BLaER1 treated with 17β-estradiol and CSF1 and Interleukin-3, amounts not matched to agents 10 nM and 100 nM (cell line): ENCODE data around the gene LIPJ.
A peak's percentile ranks its signal among the peaks of the same experiment; 100 is the strongest.

Experiments
- H3K27ac ChIP-seq, 11 experiments: shearing (Covaris generic); formaldehyde crosslinking; 2 replicates each; pipeline ENCODE4 v1.8.1; 2022
- H3K27me3 ChIP-seq, 11 experiments: shearing (Covaris generic); formaldehyde crosslinking; 2 replicates each; pipeline ENCODE4 v1.8.1; 2022
- H3K36me3 ChIP-seq, 11 experiments: shearing (Covaris generic); formaldehyde crosslinking; 2 replicates each; pipeline ENCODE4 v1.8.1; 2022
- H3K4me1 ChIP-seq, 10 experiments: shearing (Covaris generic); formaldehyde crosslinking; 2 replicates each; pipeline ENCODE4 v1.8.1; 2022
- H3K4me2 ChIP-seq, 11 experiments: shearing (Covaris generic); formaldehyde crosslinking; 2 replicates each; pipeline ENCODE4 v1.8.1; 2022
- H3K4me3 ChIP-seq, 10 experiments: shearing (Covaris generic); formaldehyde crosslinking; 2 replicates each; pipeline ENCODE4 v1.8.1; 2022
- H3K9ac ChIP-seq, 11 experiments: shearing (Covaris generic); formaldehyde crosslinking; 2 replicates each; pipeline ENCODE4 v1.8.1; 2022
- H3K9me3 ChIP-seq, 11 experiments: shearing (Covaris generic); formaldehyde crosslinking; replicated peaks in 1 of 11; 2 replicates each; pipeline ENCODE4 v1.8.1; 2022
- H4K20me1 ChIP-seq, 11 experiments: shearing (Covaris generic); formaldehyde crosslinking; 2 replicates each; pipeline ENCODE4 v1.8.1; 2022
- Cebpa-rat ChIP-seq, 11 experiments: shearing (Covaris generic); IDR thresholded peaks; 2 replicates each; pipeline ENCODE4 v1.8.1; 2022

Gene LIPJ

DNA sequence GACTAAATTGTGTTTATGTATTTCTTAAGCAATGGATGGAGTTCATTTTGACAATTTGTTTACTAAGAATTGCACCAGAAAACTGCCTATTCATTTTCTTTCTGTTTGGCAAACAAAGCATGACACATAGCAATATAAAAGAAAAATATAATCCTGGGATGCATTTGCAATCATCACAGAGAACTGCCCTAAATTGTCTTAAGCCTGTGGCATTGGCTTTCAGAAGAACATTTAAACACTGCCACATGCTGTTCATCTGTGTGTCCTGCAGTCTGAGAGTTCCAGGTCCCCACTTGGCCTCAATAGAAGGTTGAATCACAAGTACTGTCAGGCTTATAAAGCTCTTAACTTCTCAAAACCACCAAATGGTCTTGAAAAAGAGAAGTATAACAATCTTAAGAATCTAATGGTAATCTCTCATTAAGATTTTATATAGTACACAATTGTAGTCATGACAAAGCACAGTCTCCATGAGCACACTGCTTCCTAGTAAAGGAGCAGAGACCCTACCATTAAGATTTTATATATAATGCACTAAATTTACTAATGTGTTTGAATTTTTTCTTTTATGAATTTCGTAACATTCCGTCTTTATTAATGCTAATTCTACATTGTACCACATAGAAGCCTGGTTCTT lies 33.3 kb upstream of the LIPJ start:
- no peak for TF ChIP-seq Cebpa-rat (IDR thresholded peaks at IDR 0.05)
- Histone ChIP-seq H3K4me3 (no peak overlapping the region), H3K4me1 (peaks cover 0 to 21% (median 0%) of the 10 kb centered on the region in 10 experiments; a peak in 8 of 20 replicates), H4K20me1 (no peaks in the 10 kb centered on the region), H3K9ac (no peak overlapping the region), H3K27ac (no peak overlapping the region), H3K36me3 (no peaks in the 10 kb centered on the region), H3K27me3 (no peaks in the 10 kb centered on the region), H3K9me3 (peaks cover 0 to 8% (median 0%) of the 10 kb centered on the region in 11 experiments; a peak in 8 of 22 replicates), H3K4me2 (no peak overlapping the region; a peak in 1 of 22 replicates)

DNA sequence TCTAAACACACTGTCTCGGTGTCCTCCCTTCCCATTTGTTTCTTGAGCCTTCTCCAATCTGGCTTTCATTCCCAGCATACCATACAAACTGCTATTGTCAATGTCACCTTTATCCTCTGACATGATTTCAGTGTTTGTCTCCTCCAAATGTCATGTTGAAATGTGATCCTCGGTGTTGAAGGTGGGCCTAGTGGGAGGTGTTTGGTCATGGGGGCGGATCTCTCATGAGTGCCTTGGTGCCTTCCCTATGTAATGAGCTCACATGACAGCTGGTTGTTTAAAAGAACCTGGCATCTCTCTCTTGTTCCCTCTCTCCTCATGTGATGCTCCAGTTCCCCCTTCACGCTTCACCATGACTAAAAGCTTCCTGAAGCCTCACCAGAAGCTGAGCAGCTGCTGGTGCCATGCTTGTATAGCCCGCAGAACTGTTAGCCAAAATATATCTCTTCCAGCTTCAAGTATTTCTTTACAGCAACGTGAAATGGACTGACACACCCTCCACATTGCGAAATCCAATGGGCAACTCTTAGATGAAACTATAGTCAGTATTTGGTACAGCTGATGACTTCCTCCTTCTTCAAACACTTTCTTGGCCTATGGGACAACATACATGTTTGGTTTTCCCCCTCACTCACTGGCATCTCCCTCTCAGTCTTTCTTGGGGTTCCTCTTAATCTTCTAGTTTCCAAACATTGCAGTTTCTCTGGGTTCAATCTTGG lies 31.2 kb upstream of the LIPJ start:
- Histone ChIP-seq H3K4me3 (no peak overlapping the region), H3K4me2 (peak overlapping the region in 5 of 11 experiments; percentile 1 to 28 (median 11); a peak in 1 of 22 replicates), H3K4me1 (peaks cover 0 to 21% (median 0%) of the 10 kb centered on the region in 10 experiments; a peak in 8 of 20 replicates), H3K9me3 (peaks cover 0 to 8% (median 0%) of the 10 kb centered on the region in 11 experiments; a peak in 8 of 22 replicates), H4K20me1 (no peaks in the 10 kb centered on the region), H3K9ac (no peak overlapping the region), H3K27ac (no peak overlapping the region), H3K36me3 (no peaks in the 10 kb centered on the region), H3K27me3 (no peaks in the 10 kb centered on the region)
- peak in 10 of 11 experiments; percentile 16 to 82 (median 62); a peak in 12 of 22 replicates for TF ChIP-seq Cebpa-rat (IDR thresholded peaks at IDR 0.05)

DNA sequence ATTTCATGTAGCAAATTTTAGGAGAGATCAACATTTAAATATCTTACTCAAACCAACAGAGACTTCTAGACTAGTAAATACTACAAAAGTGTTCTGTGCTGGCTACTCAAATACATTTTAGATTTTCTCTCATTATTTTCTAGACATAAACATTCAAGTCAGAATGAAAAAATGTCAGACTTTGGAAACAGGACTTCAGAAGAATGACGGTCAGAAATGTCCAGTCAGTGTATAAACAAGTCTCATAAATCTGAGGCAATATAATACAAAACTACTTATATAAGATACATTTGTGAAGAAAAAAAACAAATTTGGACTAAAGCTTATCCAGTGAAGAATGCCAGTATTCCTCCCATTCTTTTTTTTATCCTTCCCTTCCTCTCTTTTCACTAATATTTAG lies 29.3 kb upstream of the LIPJ start:
- Histone ChIP-seq H3K27ac (no peak overlapping the region), H3K4me1 (peaks cover 0 to 16% (median 0%) of the 10 kb centered on the region in 10 experiments; a peak in 7 of 20 replicates), H4K20me1 (no peaks in the 10 kb centered on the region), H3K27me3 (no peaks in the 10 kb centered on the region), H3K9me3 (peaks cover 0 to 8% (median 0%) of the 10 kb centered on the region in 11 experiments; a peak in 8 of 22 replicates), H3K4me3 (no peak overlapping the region), H3K4me2 (no peak overlapping the region), H3K36me3 (no peaks in the 10 kb centered on the region), H3K9ac (no peak overlapping the region)
- TF ChIP-seq Cebpa-rat (IDR thresholded peaks at IDR 0.05) = no peak

DNA sequence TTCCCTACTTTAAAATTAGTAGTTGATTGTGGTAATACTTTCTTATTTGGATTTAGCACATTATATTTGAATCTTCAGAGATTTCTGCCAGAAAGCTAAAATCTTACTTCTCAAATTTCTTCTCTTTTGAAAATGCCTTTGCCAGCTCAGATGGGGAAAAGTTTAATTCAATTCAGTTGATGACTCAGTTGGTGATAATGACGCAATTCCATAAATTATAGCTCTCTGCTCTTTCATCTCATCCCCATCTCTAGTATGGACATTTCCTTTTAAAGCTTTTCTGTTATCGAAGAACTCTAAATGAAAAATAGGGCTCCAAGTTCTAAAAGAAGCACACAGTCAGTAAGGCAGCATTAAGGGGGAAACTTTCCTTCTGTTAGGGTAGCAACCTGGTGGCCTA lies 28.9 kb upstream of the LIPJ start:
- Histone ChIP-seq H3K9ac (no peak overlapping the region), H4K20me1 (no peaks in the 10 kb centered on the region), H3K27me3 (no peaks in the 10 kb centered on the region), H3K36me3 (no peaks in the 10 kb centered on the region), H3K27ac (no peak overlapping the region), H3K4me1 (peaks cover 0 to 16% (median 0%) of the 10 kb centered on the region in 10 experiments; a peak in 7 of 20 replicates), H3K4me2 (no peak overlapping the region), H3K4me3 (no peak overlapping the region), H3K9me3 (peaks cover 0 to 8% (median 0%) of the 10 kb centered on the region in 11 experiments; a peak in 8 of 22 replicates)
- TF ChIP-seq Cebpa-rat (IDR thresholded peaks at IDR 0.05) = no peak

DNA sequence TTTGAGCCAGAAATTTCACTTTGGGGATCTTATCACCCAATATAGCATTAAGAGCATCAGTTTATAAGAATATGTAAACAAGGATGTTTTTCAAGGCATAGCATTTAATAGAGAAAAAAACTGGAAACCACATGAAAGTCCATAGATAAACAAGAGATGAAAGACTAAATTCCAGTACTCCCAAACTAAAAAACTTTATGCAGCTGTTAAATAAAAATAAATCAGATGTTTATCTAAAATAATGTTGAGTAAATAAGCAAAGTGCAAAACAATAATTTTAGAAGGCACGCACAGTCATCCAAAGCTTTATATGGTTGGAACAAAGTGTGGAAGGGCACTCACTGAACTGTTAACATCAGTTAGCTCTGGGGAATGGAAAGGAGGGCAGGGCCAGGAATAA lies 24.4 kb upstream of the LIPJ start:
- Histone ChIP-seq H3K4me2 (no peak overlapping the region), H4K20me1 (no peaks in the 10 kb centered on the region), H3K36me3 (no peaks in the 10 kb centered on the region), H3K9me3 (0 out of 22 replicates have a peak, but pooled peaks cover 0 to 3% (median 0%) of the 10 kb centered on the region in 11 experiments), H3K4me3 (no peak overlapping the region), H3K4me1 (peaks cover 0 to 5% (median 0%) of the 10 kb centered on the region in 10 experiments; a peak in 2 of 20 replicates), H3K9ac (no peak overlapping the region), H3K27ac (no peak overlapping the region), H3K27me3 (no peaks in the 10 kb centered on the region)
- no peak for TF ChIP-seq Cebpa-rat (IDR thresholded peaks at IDR 0.05)

DNA sequence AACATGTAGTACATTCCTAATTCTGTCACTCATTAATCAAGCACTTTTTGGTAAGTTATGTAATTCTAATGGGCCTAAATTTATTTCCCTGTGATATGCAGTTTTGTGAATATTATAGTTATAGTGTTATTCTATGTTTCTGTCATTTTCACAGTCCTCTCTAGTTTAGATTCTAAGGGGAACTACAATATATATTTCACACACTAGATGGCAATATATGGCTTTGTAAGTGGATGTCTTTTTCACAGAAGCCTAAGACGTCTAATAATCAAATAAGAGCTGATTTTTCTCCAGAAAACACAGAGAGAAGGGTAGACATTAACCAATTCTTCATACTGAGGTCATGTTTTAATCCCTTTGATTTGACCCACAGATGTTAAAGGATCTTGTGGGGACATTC lies 21.5 kb upstream of the LIPJ start:
- 0 out of 22 replicates have a peak, but pooled peaks cover 0 to 3% (median 0%) of the 10 kb centered on the region in 11 experiments for H3K9me3 ChIP-seq
- no peak overlapping the region for H3K4me2 ChIP-seq
- no peaks in the 10 kb centered on the region for H4K20me1 ChIP-seq
- H3K4me3 ChIP-seq = no peak overlapping the region
- no peaks in the 10 kb centered on the region for H3K36me3 ChIP-seq
- TF ChIP-seq Cebpa-rat (IDR thresholded peaks at IDR 0.05) = no peak
- no peak overlapping the region for H3K9ac ChIP-seq
- no peak overlapping the region for H3K27ac ChIP-seq
- H3K27me3 ChIP-seq = no peaks in the 10 kb centered on the region
- H3K4me1 ChIP-seq = no peaks in the 10 kb centered on the region

DNA sequence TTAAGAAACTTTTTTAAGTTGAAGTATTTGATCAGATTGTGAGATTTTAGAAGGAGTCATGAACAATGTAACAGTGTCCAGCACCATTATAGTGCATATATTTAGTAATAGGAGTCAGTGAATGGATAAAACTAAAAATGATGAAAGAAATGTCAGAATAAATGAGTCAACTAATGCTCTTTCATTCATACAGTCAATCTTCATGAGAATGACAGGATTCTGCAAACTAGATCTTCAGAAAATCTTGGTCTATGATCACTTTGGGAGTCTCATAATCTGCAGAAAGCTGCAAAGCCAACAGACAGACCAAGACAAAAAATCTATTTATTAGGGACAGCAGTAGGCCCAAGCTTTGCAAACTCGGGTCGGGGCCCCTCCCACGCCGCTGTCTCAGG lies 4.2 kb upstream of the LIPJ start:
- no peak for TF ChIP-seq Cebpa-rat (IDR thresholded peaks at IDR 0.05)
- H4K20me1 ChIP-seq = no peaks in the 10 kb centered on the region
- H3K9me3 ChIP-seq = peaks cover 8 to 12% (median 10%) of the 10 kb centered on the region in 11 experiments; a peak in 21 of 22 replicates
- H3K4me2 ChIP-seq = no peak overlapping the region
- no peak overlapping the region for H3K4me3 ChIP-seq
- H3K9ac ChIP-seq = no peak overlapping the region
- no peak overlapping the region for H3K27ac ChIP-seq
- H3K4me1 ChIP-seq = no peaks in the 10 kb centered on the region
- H3K36me3 ChIP-seq = no peaks in the 10 kb centered on the region; a peak in 1 of 22 replicates
- H3K27me3 ChIP-seq = no peaks in the 10 kb centered on the region

DNA sequence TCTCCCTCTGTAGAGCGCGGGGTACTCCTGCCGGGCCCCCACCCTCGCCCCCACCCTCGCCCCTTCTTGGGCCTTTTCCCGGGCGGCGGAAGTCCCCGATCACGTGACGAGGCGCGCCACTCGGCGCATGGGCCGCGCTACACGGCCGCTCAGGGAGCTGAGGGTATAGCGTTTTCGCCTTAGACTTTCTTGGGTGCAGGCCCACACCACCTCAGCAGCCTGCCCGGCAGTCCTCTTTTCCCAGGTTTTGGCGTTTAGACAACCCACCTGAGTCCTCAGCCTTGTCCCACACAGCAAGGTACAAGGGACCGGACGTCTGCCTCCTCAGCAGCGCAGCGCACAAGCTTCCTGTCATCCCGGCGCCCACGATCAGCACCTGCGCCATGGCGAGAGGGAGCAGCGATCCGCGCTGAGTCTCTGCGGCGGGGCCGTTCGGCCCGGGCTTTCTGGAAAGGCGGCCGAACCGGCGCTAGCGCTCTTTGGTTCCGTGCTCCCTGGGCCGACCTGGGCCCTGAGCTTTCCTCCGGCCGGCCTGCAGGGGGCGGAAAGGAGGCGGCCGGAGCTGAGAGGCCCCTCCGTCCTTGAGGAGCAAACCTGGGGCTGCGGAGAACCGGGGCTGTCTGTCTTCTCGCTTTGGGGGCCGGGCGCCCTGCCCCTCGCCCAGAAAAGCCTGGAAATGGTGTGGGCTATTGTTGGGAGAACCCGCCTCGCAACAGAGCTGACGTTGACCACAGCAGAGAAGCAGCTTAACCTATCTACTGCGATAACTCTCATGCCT lies 3.6 kb upstream of the LIPJ start, which contains the start of gene RNLS:
RNLS (minus strand) TSS at position 513 of the 778 bp plus-strand sequence.
- Histone ChIP-seq H3K9ac (no peak within 1 kb of the TSS), H3K4me3 (no peak within 1 kb of the TSS)

DNA sequence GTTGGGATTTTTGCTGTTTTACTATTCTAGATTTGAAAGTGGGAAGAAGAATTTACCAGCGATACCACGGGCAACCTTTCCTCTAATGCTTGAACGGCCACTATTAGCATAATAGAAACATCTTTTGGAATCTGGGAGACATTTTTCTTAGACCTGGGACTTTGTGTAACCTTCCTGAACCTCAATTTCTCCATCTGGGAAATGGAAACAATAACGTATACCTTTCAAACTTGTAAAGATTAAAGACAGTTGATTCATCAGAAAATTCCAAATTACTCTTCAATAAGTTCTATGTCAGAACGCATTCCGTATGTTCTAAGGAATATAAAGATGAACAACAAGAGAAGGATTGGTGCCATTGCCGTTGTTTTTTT lies 3.0 kb upstream of the LIPJ start:
- no peak overlapping the region for H3K4me2 ChIP-seq
- no peaks in the 10 kb centered on the region for H3K4me1 ChIP-seq
- TF ChIP-seq Cebpa-rat (IDR thresholded peaks at IDR 0.05) = no peak
- H3K27me3 ChIP-seq = no peaks in the 10 kb centered on the region
- H3K4me3 ChIP-seq = no peak overlapping the region
- H3K36me3 ChIP-seq = no peaks in the 10 kb centered on the region; a peak in 1 of 22 replicates
- H3K27ac ChIP-seq = no peak overlapping the region
- peaks cover 8 to 12% (median 10%) of the 10 kb centered on the region in 11 experiments; a peak in 21 of 22 replicates for H3K9me3 ChIP-seq
- H4K20me1 ChIP-seq = no peaks in the 10 kb centered on the region
- H3K9ac ChIP-seq = no peak overlapping the region

More for the DNA sequence above, 3.6 kb upstream of the LIPJ start, which contains the start of gene RNLS:
- TF ChIP-seq Cebpa-rat (IDR thresholded peaks at IDR 0.05) = no peak
- Histone ChIP-seq H3K36me3 (no peaks in the 10 kb centered on the region; a peak in 1 of 22 replicates), H3K27ac (no peak within 1 kb of the TSS), H3K27me3 (no peaks in the 10 kb centered on the region), H3K9me3 (peaks cover 8 to 12% (median 10%) of the 10 kb centered on the region in 11 experiments; a peak in 21 of 22 replicates), H4K20me1 (no peaks in the 10 kb centered on the region), H3K4me2 (no peak within 1 kb of the TSS), H3K4me1 (no peaks in the 10 kb centered on the region)
